BJ (cell line): Measurements from ENCODE around the gene R3HCC1L. TPM values are rescaled to one million over a fixed set of nuclear protein-coding genes. Genes with fewer than 3 reads are reported as not detected.
"Not testable (repeated sequence)": the region's sequence is repeated elsewhere in the genome, so short reads cannot be mapped to it uniquely, and the experiment has no call there.

Experiments
- CTCF ChIA-PET: fragments of 350-600 bp; formaldehyde crosslinking; extraction: SDS; loops from one replicate; lab custom pipeline; 2021; ENCODE audit warnings: antibody characterized with exemption, inconsistent platforms; lab: Yijun Ruan, JAX
- POLR2A ChIA-PET: fragments of 300-600 bp; sonication (Branson Sonifier 250); formaldehyde crosslinking; extraction: SDS; loops from one replicate; lab custom pipeline; 2021; ENCODE audit warnings: antibody characterized with exemption; lab: Charles Lee
- DNase-seq: peaks from one replicate; pipeline ENCODE4 v3.0.0-alpha.2; 2011; ENCODE audit warnings: low read depth
- H3K27me3 ChIP-seq: 2 replicates; pipeline ENCODE4 v1.6.0; 2011; ENCODE audit warnings: low read length; ENCODE audit not compliant: control insufficient read depth, insufficient read depth
- H3K36me3 ChIP-seq: 2 replicates; pipeline ENCODE4 v1.5.1; 2011; ENCODE audit warnings: low read length; ENCODE audit not compliant: control insufficient read depth, insufficient read depth
- H3K4me3 ChIP-seq: 2 replicates; pipeline ENCODE4 v1.5.1; 2011; ENCODE audit warnings: low read depth, mild to moderate bottlenecking, control low read depth, low read length
- polyA plus RNA-seq: library from polyadenylated mRNA; depleted of rRNA; stranded (reverse); fragments of >200 nt; gene quantifications from 2 replicates; pipeline ENCODE4 v1.2.3, GENCODE V29; 2011
- TF ChIP-seq, protein P1 (sequence below): IDR thresholded peaks from 2 replicates; pipeline ENCODE4 v1.5.1; 2011; ENCODE audit warnings: low read depth, mild to moderate bottlenecking, control low read depth, inconsistent platforms, low read length, moderate library complexity; ENCODE audit not compliant: insufficient read depth

The R3HCC1L gene
- polyA plus RNA-seq, 1 experiment, result 5.6 TPM

DNA sequence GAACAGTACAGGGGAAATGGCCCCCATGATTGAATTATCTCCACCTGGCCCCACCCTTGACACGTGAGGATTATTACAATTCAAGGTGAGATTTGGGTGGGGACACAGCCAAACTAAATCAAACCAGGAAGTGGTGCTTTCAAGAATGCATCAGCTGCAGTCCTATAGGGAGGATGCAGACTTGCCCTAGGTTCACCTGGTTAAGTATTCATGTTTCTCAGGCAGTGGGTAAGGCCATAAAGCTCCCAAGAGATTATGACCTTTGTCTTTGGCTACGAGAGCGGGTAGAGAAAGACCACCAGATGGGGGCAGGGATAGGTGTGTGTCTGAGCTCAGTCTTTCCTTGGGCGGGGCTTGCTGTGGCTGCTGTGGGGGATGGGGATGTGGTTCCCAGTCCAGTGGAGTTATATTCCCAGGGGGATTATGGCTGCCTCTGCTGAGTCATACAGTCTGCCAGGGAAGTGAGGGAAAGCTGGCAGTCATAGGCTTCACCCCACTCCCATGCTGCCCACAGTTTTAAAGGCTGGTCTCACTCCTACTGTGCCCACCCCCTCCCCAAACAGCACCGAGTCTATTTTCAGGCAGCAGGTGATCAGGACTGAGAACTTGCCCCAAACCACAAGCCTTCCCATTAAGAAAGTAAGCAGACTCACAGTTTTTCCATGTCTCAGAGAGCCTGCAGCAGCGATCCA is 8.4 kb upstream of the R3HCC1L start:
- TF ChIP-seq, protein P1, sequence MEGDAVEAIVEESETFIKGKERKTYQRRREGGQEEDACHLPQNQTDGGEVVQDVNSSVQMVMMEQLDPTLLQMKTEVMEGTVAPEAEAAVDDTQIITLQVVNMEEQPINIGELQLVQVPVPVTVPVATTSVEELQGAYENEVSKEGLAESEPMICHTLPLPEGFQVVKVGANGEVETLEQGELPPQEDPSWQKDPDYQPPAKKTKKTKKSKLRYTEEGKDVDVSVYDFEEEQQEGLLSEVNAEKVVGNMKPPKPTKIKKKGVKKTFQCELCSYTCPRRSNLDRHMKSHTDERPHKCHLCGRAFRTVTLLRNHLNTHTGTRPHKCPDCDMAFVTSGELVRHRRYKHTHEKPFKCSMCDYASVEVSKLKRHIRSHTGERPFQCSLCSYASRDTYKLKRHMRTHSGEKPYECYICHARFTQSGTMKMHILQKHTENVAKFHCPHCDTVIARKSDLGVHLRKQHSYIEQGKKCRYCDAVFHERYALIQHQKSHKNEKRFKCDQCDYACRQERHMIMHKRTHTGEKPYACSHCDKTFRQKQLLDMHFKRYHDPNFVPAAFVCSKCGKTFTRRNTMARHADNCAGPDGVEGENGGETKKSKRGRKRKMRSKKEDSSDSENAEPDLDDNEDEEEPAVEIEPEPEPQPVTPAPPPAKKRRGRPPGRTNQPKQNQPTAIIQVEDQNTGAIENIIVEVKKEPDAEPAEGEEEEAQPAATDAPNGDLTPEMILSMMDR, result no peak
- Histone ChIP-seq H3K27me3 (peaks cover 6% of the 10 kb centered on the region), H3K36me3 (no peaks in the 10 kb centered on the region), H3K4me3 (no peak overlapping the region)
- POLR2A ChIA-PET, result no interaction called here
- DNase-seq, result no peak
- CTCF ChIA-PET, result interaction anchor here (0.5 to 1.6 kb wide), 3 partner anchors 13 to 80 kb away, joined by 3 to 5 read pairs (median 3); no protein-coding TSS in a partner anchor

DNA sequence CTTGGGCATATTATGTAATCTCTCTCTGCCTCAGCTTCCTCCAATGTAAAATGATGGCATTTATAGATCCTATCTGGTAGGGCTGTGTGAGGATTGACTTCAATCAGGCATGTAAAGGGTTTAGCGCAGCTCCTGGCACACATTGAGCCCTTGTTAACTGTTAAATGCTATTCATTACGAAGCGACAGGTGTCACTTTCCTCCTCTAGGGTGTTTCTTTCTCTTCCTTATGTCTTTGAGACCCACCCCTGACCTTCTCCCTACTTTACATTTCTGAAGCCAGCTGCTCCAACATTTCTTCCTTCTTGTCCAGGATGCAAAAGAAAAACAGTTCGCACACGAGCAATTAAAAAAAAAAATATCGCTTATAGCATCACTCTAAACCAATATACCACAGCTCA is 5.7 kb upstream of the R3HCC1L start:
- H3K36me3 ChIP-seq, result no peaks in the 10 kb centered on the region
- ChIA-PET POLR2A (no interaction called here), CTCF (interaction anchor here (1.0 kb wide), 1 partner anchor 214 kb away, joined by 3 read pairs; no protein-coding TSS in a partner anchor)
- H3K27me3 ChIP-seq, result peaks cover 5% of the 10 kb centered on the region
- no peak overlapping the region for H3K4me3 ChIP-seq
- TF ChIP-seq, protein P1, result no peak
- no peak for DNase-seq

DNA sequence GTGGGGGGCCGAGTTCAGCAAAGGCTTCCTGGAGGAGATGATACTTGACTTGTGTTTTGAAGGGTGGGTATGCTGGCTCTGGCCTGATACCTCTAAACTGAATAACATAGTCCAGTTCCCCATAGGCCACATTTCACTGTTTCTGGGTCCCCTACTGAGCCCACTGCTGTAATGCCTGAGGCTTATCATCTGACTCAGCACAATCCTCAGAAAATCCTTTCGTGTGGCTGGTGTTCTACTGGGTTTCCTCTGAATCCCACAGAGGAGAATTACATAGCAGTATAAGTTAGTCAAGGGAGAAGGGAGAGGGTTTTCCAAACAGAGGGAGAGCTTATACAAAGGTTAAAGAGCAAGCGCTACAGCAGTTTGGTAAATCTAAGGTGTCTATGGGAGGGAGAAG is 2.8 kb upstream of the R3HCC1L start:
- CTCF ChIA-PET, result interaction anchor here (0.8 kb wide), 1 partner anchor 89 kb away, joined by 3 read pairs; no protein-coding TSS in a partner anchor
- DNase-seq, result no peak

DNA sequence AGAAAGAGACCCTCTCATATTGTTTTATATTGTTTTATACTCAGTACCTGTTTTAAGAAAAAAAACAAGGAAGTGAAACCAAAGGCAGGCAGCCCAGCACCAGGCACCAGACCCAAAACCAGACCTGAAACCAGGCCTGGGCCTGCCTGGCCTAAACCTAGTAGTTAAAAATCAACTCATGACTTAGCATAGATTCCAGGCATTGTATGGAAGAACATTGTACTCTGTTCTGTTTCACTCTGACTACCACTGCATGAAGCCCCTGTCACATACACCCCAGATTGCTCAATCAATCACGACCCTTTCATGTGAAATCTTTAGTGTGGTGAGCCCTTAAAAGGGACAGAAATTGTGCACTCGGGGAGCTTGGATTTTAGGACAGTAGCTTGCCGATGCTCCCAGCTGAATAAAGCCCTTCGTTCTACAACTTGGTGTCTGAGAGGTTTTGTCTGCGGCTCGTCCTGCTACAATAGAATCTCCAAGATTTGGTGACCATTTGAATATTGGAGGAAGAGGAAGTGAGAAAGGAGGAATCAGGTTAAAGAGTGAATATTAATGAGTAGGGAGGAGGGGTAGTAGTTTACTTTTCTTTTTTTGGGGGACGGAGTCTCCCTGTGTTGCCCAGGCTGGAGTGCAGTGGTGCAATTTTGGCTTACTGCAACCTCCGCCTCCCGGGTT is 1.2 kb upstream of the R3HCC1L start:
- CTCF ChIA-PET, result interaction anchor here (0.6 kb wide), 1 partner anchor 1476 kb away, joined by 3 read pairs; no protein-coding TSS in a partner anchor
- POLR2A ChIA-PET, H3K4me3 ChIP-seq: not testable (repeated sequence)

More for the DNA sequence above, 2.8 kb upstream of the R3HCC1L start:
- POLR2A ChIA-PET, result interaction anchor here (0.7 kb wide), 1 partner anchor 340 kb away, joined by 3 read pairs; no protein-coding TSS in a partner anchor
- Histone ChIP-seq H3K4me3 (no peak overlapping the region), H3K27me3 (peaks cover 5% of the 10 kb centered on the region), H3K36me3 (no peaks in the 10 kb centered on the region)
- TF ChIP-seq, protein P1, result no peak

DNA sequence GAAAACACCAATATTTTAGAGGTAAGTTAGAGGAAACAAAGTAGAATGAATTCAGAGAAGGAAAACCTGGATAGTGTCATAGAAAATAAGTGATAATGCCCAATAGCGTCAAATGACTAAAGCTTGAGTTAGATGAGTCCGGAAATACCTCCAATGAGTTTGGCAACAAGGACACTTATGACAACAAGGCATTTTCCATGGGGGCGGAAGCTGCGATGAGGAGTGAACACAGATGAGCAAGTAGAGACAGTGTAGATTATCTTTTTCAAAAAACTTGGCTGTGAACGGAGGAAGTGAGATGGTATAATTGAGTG is 383 bp upstream of the R3HCC1L start:
- peak overlapping the region; percentile 74 for H3K4me3 ChIP-seq
- H3K36me3 ChIP-seq, result no peaks in the 10 kb centered on the region
- TF ChIP-seq, protein P1, result no peak
- CTCF ChIA-PET, result interaction anchor here (0.6 to 0.8 kb wide), 2 partner anchors 11 to 1475 kb away, joined by 3 read pairs; no protein-coding TSS in a partner anchor
- POLR2A ChIA-PET, result no interaction called here
- H3K27me3 ChIP-seq, result peaks cover 2% of the 10 kb centered on the region; the same call in 1 of the 2 replicates
- DNase-seq, result no peak

More for the DNA sequence above, 1.2 kb upstream of the R3HCC1L start:
- H3K27me3 ChIP-seq, DNase-seq, H3K36me3 ChIP-seq: not testable (repeated sequence)
